CD4-positive, alpha-beta T cell (primary cell): Measurements from ENCODE around the gene GMPR2. TPM values are rescaled to one million over a fixed set of nuclear protein-coding genes. Genes with fewer than 3 reads are reported as not detected.

Experiments used
- ATAC-seq: fragments of 200-7000 bp; cut with Tn5 transposase; one replicate; pipeline ENCODE4 v1.10.0; 2022; ENCODE audit warnings: mild to moderate bottlenecking; ENCODE audit not compliant: poor library complexity
- CTCF ChIA-PET: fragments of 350-600 bp; sonication (Branson Sonifier 250); formaldehyde crosslinking; loops from one replicate; lab custom pipeline; 2021; ENCODE audit warnings: antibody characterized with exemption, inconsistent platforms; lab: Charles Lee
- POLR2A ChIA-PET: fragments of 350-600 bp; sonication (Branson Sonifier 250); formaldehyde crosslinking; loops from one replicate; lab custom pipeline; 2021; ENCODE audit warnings: antibody characterized with exemption, inconsistent platforms; lab: Charles Lee
- DNase-seq, 14 experiments: peaks; one replicate each; pipeline ENCODE4 v3.0.0-alpha.2; 2013 to 2020; ENCODE audit warnings: mixed read lengths in 2 of 14
- H3K27ac ChIP-seq, 2 donors: one replicate each; pipeline versions ENCODE4 v1.5.1 to v1.7.0; 2013; ENCODE audit warnings: low read length in 2 of 2, low read depth in 1 of 2, mild to moderate bottlenecking in 1 of 2
- H3K27me3 ChIP-seq, 2 experiments: 1 replicate in 1 of 2; 2 replicates in 1 of 2; pipeline versions ENCODE4 v1.6.1 to v1.7.0; 2013; ENCODE audit warnings: low read length in 2 of 2, control low read depth in 1 of 2, mild to moderate bottlenecking in 1 of 2, moderate library complexity in 1 of 2; ENCODE audit not compliant: insufficient read depth in 2 of 2, control insufficient read depth in 1 of 2
- H3K36me3 ChIP-seq: one replicate; pipeline ENCODE4 v1.6.1; 2013; ENCODE audit warnings: low read length, control low read depth; ENCODE audit not compliant: insufficient read depth
- H3K4me1 ChIP-seq: one replicate; pipeline ENCODE4 v1.6.1; 2013; ENCODE audit warnings: low read length, control low read depth; ENCODE audit not compliant: insufficient read depth
- H3K4me3 ChIP-seq: one replicate; pipeline ENCODE4 v1.5.1; 2013; ENCODE audit warnings: mild to moderate bottlenecking, low read length, moderate library complexity
- H3K9me3 ChIP-seq, 2 experiments: 1 replicate in 1 of 2; 2 replicates in 1 of 2; pipeline versions ENCODE4 v1.6.1 to v1.7.0; 2013; ENCODE audit warnings: low read length in 2 of 2, mild to moderate bottlenecking in 2 of 2, control low read depth in 1 of 2, moderate library complexity in 1 of 2; ENCODE audit not compliant: control insufficient read depth in 1 of 2, insufficient read depth in 1 of 2
- H3K27ac Mint-ChIP-seq: one replicate; pipeline ENCODE4 v1.8.0; 2020; ENCODE audit warnings: mixed read lengths
- H3K27me3 Mint-ChIP-seq: one replicate; pipeline ENCODE4 v1.8.0; 2021; ENCODE audit warnings: mixed read lengths
- H3K36me3 Mint-ChIP-seq: one replicate; pipeline ENCODE4 v1.8.0; 2021; ENCODE audit warnings: low read depth, mixed read lengths
- H3K4me1 Mint-ChIP-seq: one replicate; pipeline ENCODE4 v1.8.0; 2021; ENCODE audit warnings: low read depth, mixed read lengths
- H3K4me3 Mint-ChIP-seq: one replicate; pipeline ENCODE4 v1.8.0; 2020; ENCODE audit warnings: mild to moderate bottlenecking, mixed read lengths
- H3K9me3 Mint-ChIP-seq: one replicate; pipeline ENCODE4 v1.8.0; 2020; ENCODE audit warnings: mixed read lengths
- CTCF ChIP-seq: fragments of 200-600 bp; IDR thresholded peaks from one replicate; pipeline ENCODE4 v1.8.0; 2022; ENCODE audit warnings: antibody characterized with exemption, mild to moderate bottlenecking
- intact Hi-C, 2 experiments: fragments of 100-400 bp; cut with DNase I in 1 of 2; cut with micrococcal nuclease in 1 of 2; formaldehyde crosslinking; loops; one replicate each; pipeline versions ENCODE4 v1.15.1 to v1.9.0; 2023 to 2025; cut with DNase I, micrococcal nuclease
- total RNA-seq, 174 experiments: library from RNA in 2 of 174; stranded (reverse) in 2 of 174; gene quantifications; one replicate each; pipeline ENCODE4 v1.2.3 and lab custom pipeline; 2021 to 2026

GMPR2 gene
- total RNA-seq, 2 experiments from 2014 or later: 22.2 to 24.8 TPM

DNA sequence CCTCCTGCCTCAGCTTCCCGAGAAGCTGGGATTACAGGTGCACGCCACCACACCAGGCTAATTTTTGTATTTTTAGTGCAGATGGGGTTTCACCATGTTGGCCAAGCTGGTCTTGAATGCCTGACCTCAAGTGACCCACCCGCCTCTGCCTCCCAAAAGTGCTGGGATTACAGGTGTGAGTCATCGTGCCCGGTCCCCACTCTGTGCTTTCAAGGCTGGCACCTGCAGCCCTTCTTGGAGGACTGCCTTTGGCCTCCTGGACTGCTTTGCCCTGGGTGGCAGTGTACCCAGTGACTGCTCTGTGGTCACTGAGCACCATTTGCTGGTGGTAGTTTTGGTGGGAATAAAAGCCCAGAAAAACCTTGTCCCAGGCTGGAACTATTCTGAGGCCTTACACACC is 54.3 kb downstream of the GMPR2 start:
- intact Hi-C loops: no loop called here
- DNase-seq (no peak), ATAC-seq (no peak)
- Histone ChIP-seq H3K27me3 (no peaks in the 10 kb centered on the region), H3K4me1 (peaks cover 5% of the 10 kb centered on the region), H3K36me3 (peaks cover 26% of the 10 kb centered on the region), H3K9me3 (no peaks in the 10 kb centered on the region), H3K27ac (no peak overlapping the region), H3K4me3 (no peak overlapping the region)
- Mint-ChIP-seq H3K4me3 (no peak overlapping the region), H3K9me3 (no peaks in the 10 kb centered on the region), H3K36me3 (peaks cover 26% of the 10 kb centered on the region), H3K27ac (no peak overlapping the region), H3K27me3 (no peaks in the 10 kb centered on the region), H3K4me1 (no peaks in the 10 kb centered on the region)
- TF ChIP-seq CTCF: no peak
- ChIA-PET CTCF (no interaction called here), POLR2A (no interaction called here)

Other genes starting within 250 kb of the GMPR2 start
- gene DHRS4L2, start 244.0 kb upstream of the GMPR2 start, total RNA-seq: 1 to 10 TPM; 8.3 to 8.7 TPM
- under 1 TPM; 0.05 to 0.11 TPM for gene CARMIL3, start 180.9 kb upstream of the GMPR2 start, total RNA-seq
- not detected for gene CPNE6, start 161.4 kb upstream of the GMPR2 start, total RNA-seq
- gene PCK2, start 138.6 kb upstream of the GMPR2 start, total RNA-seq: 1 to 10 TPM; 5.2 to 7.4 TPM
- 10 to 100 TPM; 74.8 to 75.3 TPM for gene DCAF11, start 118.2 kb upstream of the GMPR2 start, total RNA-seq
- gene NRL, start 118.0 kb upstream of the GMPR2 start, total RNA-seq: 1 to 10 TPM; 1.6 to 1.9 TPM
- gene FITM1, start 102.3 kb upstream of the GMPR2 start, total RNA-seq: 1 to 10 TPM; 1.5 to 1.7 TPM
- 100 to 1,000 TPM; 166 to 171 TPM for gene PSME1, start 96.7 kb upstream of the GMPR2 start, total RNA-seq
- 10 to 100 TPM; 11.8 to 13.1 TPM for gene EMC9, start 91.3 kb upstream of the GMPR2 start, total RNA-seq
- 10 to 100 TPM; 81.7 to 83.2 TPM for gene PSME2, start 86.3 kb upstream of the GMPR2 start, total RNA-seq
- gene RNF31, start 85.4 kb upstream of the GMPR2 start, total RNA-seq: 10 to 100 TPM; 46.0 to 57.8 TPM
- 100 to 1,000 TPM; 248 to 262 TPM for gene IRF9, start 71.7 kb upstream of the GMPR2 start, total RNA-seq
- 100 to 1,000 TPM; 105 to 107 TPM for gene REC8, start 60.8 kb upstream of the GMPR2 start, total RNA-seq
- gene IPO4, start 44.1 kb upstream of the GMPR2 start, total RNA-seq: 10 to 100 TPM; 36.6 to 37.9 TPM
- gene TM9SF1, start 37.5 kb upstream of the GMPR2 start, total RNA-seq: 10 to 100 TPM; 12.9 to 13.0 TPM
- under 1 TPM; 0.30 to 0.64 TPM for gene TSSK4, start 27.2 kb upstream of the GMPR2 start, total RNA-seq
- 10 to 100 TPM; 73.4 to 80.1 TPM for gene CHMP4A, start 19.4 kb upstream of the GMPR2 start, total RNA-seq
- 1 to 10 TPM; 3.2 to 3.7 TPM for gene MDP1, start 16.9 kb upstream of the GMPR2 start, total RNA-seq
- gene NEDD8, start 562 bp upstream of the GMPR2 start, total RNA-seq: 10 to 100 TPM; 42.0 to 43.5 TPM
- gene TINF2, start 9.7 kb downstream of the GMPR2 start, total RNA-seq: 100 to 1,000 TPM; 110 to 113 TPM
- 1 to 10 TPM; 3.5 to 3.9 TPM for gene TGM1, start 30.2 kb downstream of the GMPR2 start, total RNA-seq
- gene RABGGTA, start 38.7 kb downstream of the GMPR2 start, total RNA-seq: 10 to 100 TPM; 52.3 to 55.2 TPM
- 10 to 100 TPM; 21.5 to 23.5 TPM for gene DHRS1, start 66.9 kb downstream of the GMPR2 start, total RNA-seq
- gene NOP9, start 66.9 kb downstream of the GMPR2 start, total RNA-seq: 10 to 100 TPM; 25.9 to 27.5 TPM
- 1 to 10 TPM; 7.4 to 9.2 TPM for gene CIDEB, start 75.0 kb downstream of the GMPR2 start, total RNA-seq
- 10 to 100 TPM; 16.4 to 18.2 TPM for gene LTB4R2, start 77.2 kb downstream of the GMPR2 start, total RNA-seq
- gene LTB4R, start 78.6 kb downstream of the GMPR2 start, total RNA-seq: 10 to 100 TPM; 15.6 to 18.3 TPM
- 1 to 10 TPM; 4.7 to 5.9 TPM for gene ADCY4, start 102.1 kb downstream of the GMPR2 start, total RNA-seq
- gene RIPK3, start 107.1 kb downstream of the GMPR2 start, total RNA-seq: 10 to 100 TPM; 18.1 to 18.9 TPM
- gene NFATC4, start 135.3 kb downstream of the GMPR2 start, total RNA-seq: not detected
- under 1 TPM; 0.08 to 0.25 TPM for gene NYNRIN, start 166.1 kb downstream of the GMPR2 start, total RNA-seq
- 1 to 10 TPM; 1.6 to 1.7 TPM for gene CBLN3, start 196.7 kb downstream of the GMPR2 start, total RNA-seq
- 100 to 1,000 TPM; 170 to 173 TPM for gene KHNYN, start 197.0 kb downstream of the GMPR2 start, total RNA-seq
- gene SDR39U1, start 209.8 kb downstream of the GMPR2 start, total RNA-seq: 10 to 100 TPM; 71.7 to 74.7 TPM